Adipocyte (in vitro differentiated cells): ENCODE data around the gene ATP11C.
A peak's percentile ranks its signal among the peaks of the same experiment; 100 is the strongest.
"Not testable (repeated sequence)": the region's sequence is repeated elsewhere in the genome, so short reads cannot be mapped to it uniquely, and the experiment has no call there.

Experiments
- DNase-seq: peaks from one replicate; pipeline ENCODE4 v3.0.0-alpha.2; 2015; ENCODE audit warnings: low read depth
- H3K27me3 ChIP-seq: replicated peaks from 2 replicates; pipeline ENCODE4 v1.7.0; 2013; ENCODE audit warnings: mild to moderate bottlenecking, low read length, moderate library complexity; ENCODE audit not compliant: control insufficient read depth, insufficient read depth
- H3K36me3 ChIP-seq: 2 replicates; pipeline ENCODE4 v1.7.0; 2013; ENCODE audit warnings: low read length, mild to moderate bottlenecking, moderate library complexity; ENCODE audit not compliant: control insufficient read depth, insufficient read depth, severe bottlenecking
- H3K4me1 ChIP-seq: 2 replicates; pipeline ENCODE4 v1.7.0; 2013; ENCODE audit warnings: mild to moderate bottlenecking, low read length, moderate library complexity; ENCODE audit not compliant: control insufficient read depth, insufficient read depth
- H3K4me3 ChIP-seq: 2 replicates; pipeline ENCODE4 v1.7.0; 2013; ENCODE audit warnings: mild to moderate bottlenecking, low read length, moderate library complexity
- H3K9ac ChIP-seq: 2 replicates; pipeline ENCODE4 v1.7.0; 2013; ENCODE audit warnings: mild to moderate bottlenecking, low read length, moderate library complexity
- H3K9me3 ChIP-seq: 2 replicates; pipeline ENCODE4 v1.7.0; 2013; ENCODE audit warnings: mild to moderate bottlenecking, low read length, moderate library complexity; ENCODE audit not compliant: control insufficient read depth

Gene ATP11C

DNA sequence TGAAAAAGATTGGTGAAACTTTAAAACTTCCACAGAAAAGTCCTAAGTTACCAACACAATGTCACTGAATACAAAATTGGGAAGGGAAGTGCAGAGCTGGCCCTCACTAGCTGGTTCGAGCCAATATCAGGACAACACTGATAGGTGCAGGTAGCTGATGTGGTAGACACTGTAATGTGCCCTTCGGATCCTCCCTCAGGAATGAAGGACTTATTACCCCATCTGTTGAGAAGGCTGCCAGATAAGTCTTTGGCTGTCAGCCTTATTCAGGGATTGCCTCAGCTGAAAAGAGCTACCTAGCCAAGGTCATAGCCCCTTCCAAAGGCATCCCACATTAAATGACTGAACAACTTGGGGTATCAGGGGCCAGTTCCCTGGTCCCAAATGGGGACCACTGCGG, 230.2 kb downstream of the ATP11C start:
- Histone ChIP-seq H3K9me3 (peaks cover 4% of the 10 kb centered on the region), H3K4me3 (no peak overlapping the region), H3K36me3 (no peaks in the 10 kb centered on the region), H3K9ac (no peak overlapping the region), H3K4me1 (no peaks in the 10 kb centered on the region), H3K27me3 (peaks cover 2% of the 10 kb centered on the region)
- DNase-seq = no peak

DNA sequence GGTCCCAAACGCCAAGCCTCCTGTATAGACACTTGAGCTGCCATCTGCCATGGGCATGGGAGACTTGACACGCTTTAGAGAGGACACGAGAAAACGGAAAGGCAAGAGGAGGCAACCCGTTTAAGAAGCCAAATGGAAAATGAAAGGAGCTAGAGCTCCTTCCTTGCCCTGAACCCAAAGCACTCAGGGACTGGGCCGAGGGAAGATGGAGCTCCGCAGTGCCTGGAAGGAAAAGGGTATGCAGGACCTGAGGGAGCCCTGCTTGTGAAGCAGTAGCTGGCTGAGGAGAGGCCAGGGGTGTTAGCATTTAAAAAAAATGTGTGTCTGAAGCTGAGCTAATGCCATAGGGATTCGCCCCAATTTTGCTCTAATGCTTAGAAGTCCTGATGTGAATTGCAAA, 239.9 kb downstream of the ATP11C start:
- Histone ChIP-seq H3K4me1 (no peaks in the 10 kb centered on the region), H3K9me3 (no peaks in the 10 kb centered on the region), H3K9ac (no peak overlapping the region), H3K27me3 (peaks cover 22% of the 10 kb centered on the region), H3K36me3 (no peaks in the 10 kb centered on the region), H3K4me3 (peak overlapping the region; percentile 67)
- DNase-seq = no peak

DNA sequence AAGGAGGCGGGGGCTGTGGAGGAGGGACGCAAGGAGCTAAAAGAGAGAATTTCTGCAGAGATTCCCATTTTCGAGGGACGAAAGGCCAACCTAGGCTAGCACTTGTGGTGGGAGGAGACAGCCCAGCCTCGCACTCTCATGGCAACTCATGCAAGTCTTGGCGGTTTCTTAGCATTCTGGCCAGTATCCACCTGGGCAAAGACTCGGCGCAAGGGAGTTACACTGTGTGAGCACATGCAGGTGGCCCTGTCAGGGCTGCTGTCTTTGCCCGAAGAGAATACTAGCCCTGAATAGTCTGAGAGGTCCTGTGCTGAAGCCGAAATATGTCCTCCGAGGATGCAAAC, 240.4 kb downstream of the ATP11C start:
- H3K4me3 ChIP-seq = peak overlapping the region; percentile 67
- H3K36me3 ChIP-seq = no peaks in the 10 kb centered on the region
- no peak for DNase-seq
- H3K4me1 ChIP-seq = no peaks in the 10 kb centered on the region
- H3K27me3 ChIP-seq = peaks cover 22% of the 10 kb centered on the region
- no peaks in the 10 kb centered on the region for H3K9me3 ChIP-seq
- no peak overlapping the region for H3K9ac ChIP-seq

DNA sequence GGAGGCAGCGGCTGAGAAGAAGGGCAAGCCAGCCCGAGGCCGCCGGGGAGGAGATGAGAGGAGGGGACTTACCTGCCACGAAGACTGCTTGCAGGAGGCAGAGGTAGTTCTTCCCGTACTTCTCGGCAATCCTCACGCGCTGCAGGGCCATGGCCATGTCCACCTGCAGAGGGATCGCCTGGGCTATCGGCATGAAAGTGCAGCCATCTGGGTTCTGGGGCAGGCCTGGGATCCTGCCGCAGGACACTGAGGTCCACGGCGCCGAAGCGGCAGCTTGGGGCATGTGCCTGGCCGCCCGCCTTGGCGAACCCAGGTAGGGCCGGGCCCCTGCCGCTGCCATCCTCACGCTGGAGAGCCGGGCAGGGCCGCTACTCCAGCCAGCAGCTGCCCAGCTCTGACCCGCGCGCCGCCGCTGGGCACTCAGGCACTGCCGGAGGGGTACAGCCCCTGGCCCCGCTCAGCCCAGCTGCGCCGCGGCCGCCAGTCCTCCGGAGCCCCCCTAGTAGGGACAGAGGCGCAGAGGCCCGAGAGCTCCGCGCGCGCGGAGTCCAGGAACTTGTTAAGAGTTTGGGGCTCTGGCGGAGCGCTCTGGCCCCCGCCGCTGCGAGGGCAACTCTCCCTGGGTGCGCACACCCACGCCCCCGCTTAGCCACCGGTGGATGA, 240.9 kb downstream of the ATP11C start:
- DNase-seq = peak; percentile 2

DNA sequence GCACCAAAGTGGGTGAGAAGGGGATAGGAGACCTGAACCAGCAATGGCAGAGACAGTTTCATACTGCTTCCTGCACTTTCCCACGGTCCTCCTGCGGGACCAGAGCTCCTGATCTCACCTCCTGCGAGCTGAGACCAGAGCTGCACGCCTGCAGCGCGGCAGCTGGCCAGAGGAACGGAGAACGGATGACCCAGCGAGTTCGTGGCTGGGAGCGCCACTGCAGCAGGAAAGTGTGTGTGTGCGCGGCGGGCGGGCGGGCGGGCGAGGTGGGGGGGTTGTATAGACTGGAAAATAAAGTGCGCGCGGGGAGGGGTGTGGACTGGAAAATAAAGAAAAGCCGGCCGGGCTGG, 241.4 kb downstream of the ATP11C start:
- Histone ChIP-seq H3K4me3 (peak overlapping the region; percentile 67), H3K9ac (no peak overlapping the region), H3K4me1 (no peaks in the 10 kb centered on the region), H3K27me3 (peaks cover 22% of the 10 kb centered on the region), H3K36me3 (no peaks in the 10 kb centered on the region), H3K9me3 (no peaks in the 10 kb centered on the region)
- peak; percentile 4 for DNase-seq

More for the DNA sequence above, 240.9 kb downstream of the ATP11C start:
- no peaks in the 10 kb centered on the region for H3K36me3 ChIP-seq
- H3K9ac ChIP-seq = no peak overlapping the region
- H3K27me3 ChIP-seq = peaks cover 22% of the 10 kb centered on the region
- peak overlapping the region; percentile 67 for H3K4me3 ChIP-seq
- no peaks in the 10 kb centered on the region for H3K4me1 ChIP-seq
- H3K9me3 ChIP-seq = no peaks in the 10 kb centered on the region

DNA sequence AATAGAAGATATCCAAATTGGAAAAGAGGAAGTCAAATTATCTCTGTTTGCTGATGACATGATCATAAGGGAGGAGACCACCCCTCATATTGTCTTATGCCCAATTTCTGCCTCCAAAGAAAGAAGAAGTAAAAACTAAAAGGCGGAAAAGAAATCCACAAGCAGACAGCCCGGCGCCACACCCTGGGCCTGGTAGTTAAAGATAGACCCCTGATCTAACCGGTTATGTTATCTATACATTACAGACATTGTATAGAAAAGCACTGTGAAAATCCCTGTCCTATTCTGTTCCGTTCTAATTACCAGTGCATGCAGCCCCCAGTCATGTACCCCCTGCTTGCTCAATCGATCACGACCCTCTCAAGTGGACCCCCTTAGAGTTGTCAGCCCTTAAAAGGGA, 247.7 kb downstream of the ATP11C start:
- not testable (repeated sequence) for H3K27me3 ChIP-seq, H3K4me3 ChIP-seq, H3K36me3 ChIP-seq, H3K9ac ChIP-seq, H3K9me3 ChIP-seq, H3K4me1 ChIP-seq, DNase-seq

DNA sequence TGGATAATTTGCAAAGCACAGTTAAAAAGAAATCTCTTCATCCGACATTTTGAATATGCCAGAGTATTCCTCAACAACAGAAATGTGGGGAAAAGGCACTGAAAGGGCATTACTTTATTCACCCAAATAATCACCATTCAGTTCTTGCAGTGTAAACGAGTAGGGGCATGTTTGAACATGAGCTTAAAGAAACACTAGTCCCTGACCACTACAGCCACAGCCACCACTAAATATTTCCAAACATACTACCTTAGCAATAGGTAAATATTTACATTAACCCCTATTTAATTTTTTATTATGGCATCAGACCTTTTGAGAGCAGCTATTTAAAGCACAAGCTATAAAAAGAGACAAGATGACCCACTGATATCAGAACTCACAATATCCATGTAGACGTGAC, 252.5 kb downstream of the ATP11C start:
- Histone ChIP-seq H3K9ac (no peak overlapping the region), H3K9me3 (peaks cover 5% of the 10 kb centered on the region)
- no peak for DNase-seq

More for the DNA sequence above, 252.5 kb downstream of the ATP11C start:
- Histone ChIP-seq H3K4me3 (no peak overlapping the region), H3K27me3 (no peaks in the 10 kb centered on the region), H3K36me3 (no peaks in the 10 kb centered on the region), H3K4me1 (no peaks in the 10 kb centered on the region)
